NB4 (cell line): ENCODE results near the gene FBXO31.

Source experiments
- POLR2A ChIP-seq: IDR thresholded peaks from 2 replicates; pipeline ENCODE4 v1.6.1; 2011; ENCODE audit warnings: mild to moderate bottlenecking; ENCODE audit not compliant: insufficient read length; ENCODE audit errors: extremely low read depth
- TF ChIP-seq, protein P1 (sequence below): IDR thresholded peaks from one replicate; pipeline ENCODE4 v1.5.1; 2012; ENCODE audit warnings: low read depth, low read length

DNA sequence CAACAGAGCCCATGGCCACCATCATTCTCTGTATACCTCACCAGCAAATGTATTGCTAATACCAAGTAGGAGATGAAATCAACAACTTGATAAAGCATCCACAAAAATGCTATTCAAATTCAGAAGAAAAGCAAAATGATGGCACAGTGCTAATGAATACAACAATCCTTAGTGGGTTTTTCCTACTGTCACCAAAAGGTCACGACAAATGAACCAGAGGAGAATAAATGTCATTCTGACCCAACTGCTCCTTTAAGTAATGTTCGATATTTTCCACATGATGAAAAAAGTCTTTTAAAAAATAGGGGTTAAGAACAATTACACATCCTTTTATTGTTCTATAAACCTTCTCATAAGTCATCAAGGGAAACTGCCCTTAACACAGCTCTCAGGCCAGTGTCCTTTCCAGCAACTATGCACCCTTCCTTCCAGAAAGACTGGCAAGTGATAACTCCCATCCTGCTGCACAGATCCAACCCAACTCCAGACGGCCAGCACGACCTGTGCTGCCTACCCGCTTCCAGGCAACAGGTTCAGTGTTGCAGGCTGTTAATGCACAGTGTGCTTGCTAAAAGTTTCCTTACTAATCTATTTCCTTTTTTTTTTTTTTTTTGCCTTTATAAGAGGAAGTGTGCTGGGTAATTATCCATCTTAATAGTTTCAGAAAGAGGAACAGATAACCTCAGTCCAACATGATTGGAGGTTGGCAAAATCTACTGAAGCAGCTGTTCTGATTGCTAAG is 15.4 kb downstream of the FBXO31 start:
- TF ChIP-seq, protein P1, sequence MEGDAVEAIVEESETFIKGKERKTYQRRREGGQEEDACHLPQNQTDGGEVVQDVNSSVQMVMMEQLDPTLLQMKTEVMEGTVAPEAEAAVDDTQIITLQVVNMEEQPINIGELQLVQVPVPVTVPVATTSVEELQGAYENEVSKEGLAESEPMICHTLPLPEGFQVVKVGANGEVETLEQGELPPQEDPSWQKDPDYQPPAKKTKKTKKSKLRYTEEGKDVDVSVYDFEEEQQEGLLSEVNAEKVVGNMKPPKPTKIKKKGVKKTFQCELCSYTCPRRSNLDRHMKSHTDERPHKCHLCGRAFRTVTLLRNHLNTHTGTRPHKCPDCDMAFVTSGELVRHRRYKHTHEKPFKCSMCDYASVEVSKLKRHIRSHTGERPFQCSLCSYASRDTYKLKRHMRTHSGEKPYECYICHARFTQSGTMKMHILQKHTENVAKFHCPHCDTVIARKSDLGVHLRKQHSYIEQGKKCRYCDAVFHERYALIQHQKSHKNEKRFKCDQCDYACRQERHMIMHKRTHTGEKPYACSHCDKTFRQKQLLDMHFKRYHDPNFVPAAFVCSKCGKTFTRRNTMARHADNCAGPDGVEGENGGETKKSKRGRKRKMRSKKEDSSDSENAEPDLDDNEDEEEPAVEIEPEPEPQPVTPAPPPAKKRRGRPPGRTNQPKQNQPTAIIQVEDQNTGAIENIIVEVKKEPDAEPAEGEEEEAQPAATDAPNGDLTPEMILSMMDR, result no peak
- TF ChIP-seq POLR2A, result no peak
